Measurements from ENCODE around the gene WDR33. TPM values are rescaled to one million over a fixed set of nuclear protein-coding genes. Genes with fewer than 3 reads are reported as not detected.

WDR33 gene
- total RNA-seq, 2 donors from 2014 or later: 76.3 to 82.5 TPM

- Mint-ChIP-seq H3K27ac (no peak overlapping the region), H3K27me3 (ENCODE audit: insufficient read depth) (no peaks in the 10 kb centered on the region), H3K9me3 (no peaks in the 10 kb centered on the region), H3K36me3 (ENCODE audit: low read depth) (peaks cover 61% of the 10 kb centered on the region), H3K4me1 (no peaks in the 10 kb centered on the region), H3K4me3 (no peak overlapping the region)
- H3K4me3 ChIP-seq (ENCODE audit: low read length): no peak overlapping the region
- WGBS, 2 experiments (ENCODE audit: insufficient coverage in 1 of 2, insufficient read length in 1 of 2): 93% methylated on average over 14 to 25 of the region's 25 CpGs
- no peak for DNase-seq
- no peaks in the 10 kb centered on the region for H3K4me1 ChIP-seq (ENCODE audit: control insufficient read depth, insufficient read depth, low read length)
- peaks cover 81% of the 10 kb centered on the region for H3K36me3 ChIP-seq (ENCODE audit: control insufficient read depth, insufficient read depth, low read length)
- no peaks in the 10 kb centered on the region for H3K27me3 ChIP-seq (ENCODE audit: control insufficient read depth, insufficient read depth, low read length, poor library complexity, severe bottlenecking)
- no peak for TF ChIP-seq CTCF (conservative IDR thresholded peaks at IDR 0.05)
- no peak overlapping the region for H3K9ac ChIP-seq (ENCODE audit: extremely low read depth, low read length, poor library complexity, severe bottlenecking)
- peak overlapping the region; percentile 29 for H3K27ac ChIP-seq (ENCODE audit: low read depth, low read length)
- H3K9me3 ChIP-seq (ENCODE audit: control insufficient read depth, low read length): no peaks in the 10 kb centered on the region
These were observed 97.4 kb downstream of the WDR33 start for GRCh38 chr2:127713562-127713961.

GRCh38 chr2:127712999-127713398 lies 98.0 kb downstream of the WDR33 start:
- Histone ChIP-seq H3K27me3 (ENCODE audit: control insufficient read depth, insufficient read depth, low read length, poor library complexity, severe bottlenecking) (no peaks in the 10 kb centered on the region), H3K4me3 (ENCODE audit: low read length) (no peak overlapping the region), H3K27ac (ENCODE audit: low read depth, low read length) (no peak overlapping the region), H3K9me3 (ENCODE audit: control insufficient read depth, low read length) (no peaks in the 10 kb centered on the region), H3K4me1 (ENCODE audit: control insufficient read depth, insufficient read depth, low read length) (no peaks in the 10 kb centered on the region), H3K36me3 (ENCODE audit: control insufficient read depth, insufficient read depth, low read length) (peaks cover 81% of the 10 kb centered on the region), H3K9ac (ENCODE audit: extremely low read depth, low read length, poor library complexity, severe bottlenecking) (no peak overlapping the region)
- TF ChIP-seq CTCF (conservative IDR thresholded peaks at IDR 0.05): no peak
- Mint-ChIP-seq H3K36me3 (ENCODE audit: low read depth) (peaks cover 59% of the 10 kb centered on the region), H3K4me3 (no peak overlapping the region), H3K27ac (peak overlapping the region; percentile 61), H3K9me3 (no peaks in the 10 kb centered on the region), H3K4me1 (no peaks in the 10 kb centered on the region), H3K27me3 (ENCODE audit: insufficient read depth) (no peaks in the 10 kb centered on the region)
- 90 to 92% methylated on average over 2 of the region's 2 CpGs for WGBS, 2 experiments (ENCODE audit: insufficient coverage in 1 of 2, insufficient read length in 1 of 2)
- DNase-seq: no peak

GRCh38 chr2:127709336-127709735 lies 101.6 kb downstream of the WDR33 start:
- WGBS, 2 experiments (ENCODE audit: insufficient coverage in 1 of 2, insufficient read length in 1 of 2): 94 to 98% methylated on average over 13 of the region's 13 CpGs
- Mint-ChIP-seq H3K36me3 (ENCODE audit: low read depth) (peaks cover 66% of the 10 kb centered on the region), H3K4me3 (no peak overlapping the region), H3K4me1 (no peaks in the 10 kb centered on the region), H3K9me3 (no peaks in the 10 kb centered on the region), H3K27me3 (ENCODE audit: insufficient read depth) (no peaks in the 10 kb centered on the region), H3K27ac (peak overlapping the region; percentile 5)
- H3K9me3 ChIP-seq (ENCODE audit: control insufficient read depth, low read length): no peaks in the 10 kb centered on the region
- H3K36me3 ChIP-seq (ENCODE audit: control insufficient read depth, insufficient read depth, low read length): peaks cover 89% of the 10 kb centered on the region
- TF ChIP-seq CTCF (conservative IDR thresholded peaks at IDR 0.05): no peak
- no peaks in the 10 kb centered on the region for H3K4me1 ChIP-seq (ENCODE audit: control insufficient read depth, insufficient read depth, low read length)
- H3K4me3 ChIP-seq (ENCODE audit: low read length): no peak overlapping the region
- no peaks in the 10 kb centered on the region for H3K27me3 ChIP-seq (ENCODE audit: control insufficient read depth, insufficient read depth, low read length, poor library complexity, severe bottlenecking)
- DNase-seq: no peak
- no peak overlapping the region for H3K9ac ChIP-seq (ENCODE audit: extremely low read depth, low read length, poor library complexity, severe bottlenecking)
- no peak overlapping the region for H3K27ac ChIP-seq (ENCODE audit: low read depth, low read length)

All from endodermal cell (in vitro differentiated cells).